GM23338 (cell line): ENCODE results near the gene TSNAX. TPM values are rescaled to one million over a fixed set of nuclear protein-coding genes. Genes with fewer than 3 reads are reported as not detected.

Experiments used
- ATAC-seq: fragments of 200-7000 bp; cut with Tn5 transposase; 3 replicates; pipeline ENCODE4 v1.9.1; 2020
- DNase-seq: peaks from one replicate; pipeline ENCODE4 v3.0.0-alpha.2; 2015; ENCODE audit warnings: low spot score
- H2AFZ ChIP-seq: fragments of 200-600 bp; sonication (generic); 2 replicates; pipeline ENCODE4 v1.8.0; 2016; ENCODE audit warnings: antibody characterized with exemption, mild to moderate bottlenecking, moderate library complexity
- H3F3A ChIP-seq: fragments of 200-600 bp; sonication (generic); replicated peaks from 2 replicates; pipeline ENCODE4 v1.8.0; 2017; ENCODE audit warnings: antibody characterized with exemption, mixed run types, low read depth
- H3K27ac ChIP-seq: fragments of 200-600 bp; sonication (generic); 2 replicates; pipeline ENCODE4 v1.6.1; 2016; ENCODE audit warnings: low read depth
- H3K27me3 ChIP-seq: fragments of 200-600 bp; sonication (generic); 2 replicates; pipeline ENCODE4 v1.8.0; 2016; ENCODE audit warnings: mild to moderate bottlenecking, mixed run types, moderate library complexity; ENCODE audit not compliant: insufficient read depth
- H3K36me3 ChIP-seq: fragments of 200-600 bp; sonication (generic); 2 replicates; pipeline ENCODE4 v1.8.0; 2016; ENCODE audit warnings: mild to moderate bottlenecking; ENCODE audit not compliant: insufficient read depth
- H3K4me1 ChIP-seq: fragments of 200-600 bp; sonication (generic); 2 replicates; pipeline ENCODE4 v1.8.0; 2016; ENCODE audit warnings: mild to moderate bottlenecking, moderate library complexity; ENCODE audit not compliant: insufficient read depth
- H3K4me2 ChIP-seq: fragments of 200-600 bp; sonication (generic); 2 replicates; pipeline ENCODE4 v1.7.1; 2017; ENCODE audit warnings: mixed run types
- H3K4me3 ChIP-seq: fragments of 200-600 bp; sonication (generic); 2 replicates; pipeline ENCODE4 v1.6.1; 2016; ENCODE audit warnings: mixed run types
- H3K79me2 ChIP-seq: fragments of 200-600 bp; sonication (generic); replicated peaks from 2 replicates; pipeline ENCODE4 v1.8.0; 2017; ENCODE audit warnings: mild to moderate bottlenecking; ENCODE audit not compliant: insufficient read depth
- H3K9me2 ChIP-seq: fragments of 200-600 bp; sonication (generic); 2 replicates; pipeline ENCODE4 v1.8.0; 2017; ENCODE audit not compliant: insufficient read depth
- H4K20me1 ChIP-seq: fragments of 200-600 bp; sonication (generic); replicated peaks from 2 replicates; pipeline ENCODE4 v1.8.0; 2017; ENCODE audit warnings: mild to moderate bottlenecking; ENCODE audit not compliant: insufficient read depth
- H3K27ac Mint-ChIP-seq: 2 replicates; pipeline ENCODE4 v1.8.0; 2020; ENCODE audit warnings: inconsistent platforms, mild to moderate bottlenecking, moderate library complexity, mixed read lengths
- H3K27me3 Mint-ChIP-seq: 3 replicates; pipeline ENCODE4 v1.8.0; 2022; ENCODE audit warnings: low read depth, mild to moderate bottlenecking, moderate library complexity, mixed read lengths, inconsistent platforms; ENCODE audit not compliant: insufficient read depth, poor library complexity
- H3K36me3 Mint-ChIP-seq: 3 replicates; pipeline ENCODE4 v1.8.0; 2021; ENCODE audit warnings: low read depth, mild to moderate bottlenecking, inconsistent platforms, moderate library complexity, mixed read lengths
- H3K4me1 Mint-ChIP-seq: 3 replicates; pipeline ENCODE4 v1.8.0; 2020; ENCODE audit warnings: mild to moderate bottlenecking, inconsistent platforms, mixed read lengths
- H3K4me3 Mint-ChIP-seq: 3 replicates; pipeline ENCODE4 v1.8.0; 2021; ENCODE audit warnings: moderate library complexity, mild to moderate bottlenecking, inconsistent platforms, mixed read lengths
- H3K9me3 Mint-ChIP-seq: 3 replicates; pipeline ENCODE4 v1.8.0; 2020; ENCODE audit warnings: moderate library complexity, mild to moderate bottlenecking, inconsistent platforms, mixed read lengths
- CREB1 ChIP-seq: fragments of 250-450 bp; sonication (Bioruptor Pico); IDR thresholded peaks from 2 replicates; pipeline ENCODE4 v1.5.0; 2020; ENCODE audit warnings: low read depth, mild to moderate bottlenecking, moderate library complexity
- CTCF ChIP-seq, 2 experiments: fragments of 200-600 bp in 1 of 2; sonication (generic) in 1 of 2; conservative IDR thresholded peaks; 2 replicates each; pipeline versions ENCODE4 v1.5.1 to v1.6.1; 2016 to 2017; ENCODE audit warnings: antibody characterized with exemption in 2 of 2, low read depth in 2 of 2, mild to moderate bottlenecking in 2 of 2, moderate library complexity in 1 of 2
- ETS1 ChIP-seq: IDR thresholded peaks from 2 replicates; pipeline ENCODE4 v1.6.1; 2016; ENCODE audit warnings: antibody characterized with exemption
- EZH2 ChIP-seq: fragments of 200-600 bp; sonication (generic); IDR thresholded peaks from one replicate; pipeline ENCODE4 v1.8.0; 2017; ENCODE audit warnings: antibody characterized with exemption, mild to moderate bottlenecking, low read depth; ENCODE audit not compliant: unreplicated experiment
- EZH2phosphoT487 ChIP-seq: fragments of 200-600 bp; sonication (generic); IDR thresholded peaks from one replicate; pipeline ENCODE4 v1.8.1; 2018; ENCODE audit warnings: antibody characterized with exemption; ENCODE audit not compliant: unreplicated experiment
- JUNB ChIP-seq: IDR thresholded peaks from one replicate; pipeline ENCODE4 v1.6.1; 2016; ENCODE audit warnings: antibody characterized with exemption; ENCODE audit not compliant: unreplicated experiment
- NANOG ChIP-seq: IDR thresholded peaks from 2 replicates; pipeline ENCODE4 v1.6.1; 2016; ENCODE audit warnings: antibody characterized with exemption, borderline replicate concordance
- POLR2AphosphoS5 ChIP-seq: IDR thresholded peaks from 2 replicates; pipeline ENCODE4 v1.6.1; 2016; ENCODE audit warnings: antibody characterized with exemption, low read depth
- REST ChIP-seq: IDR thresholded peaks from one replicate; pipeline ENCODE4 v1.6.1; 2018; ENCODE audit warnings: antibody characterized with exemption; ENCODE audit not compliant: unreplicated experiment
- STAT1 ChIP-seq: IDR thresholded peaks from one replicate; pipeline ENCODE4 v1.6.1; 2016; ENCODE audit warnings: antibody characterized with exemption; ENCODE audit not compliant: unreplicated experiment
- polyA plus RNA-seq: library from polyadenylated mRNA; unstranded; fragments of >200 nt; fragmentation: Nextera tagmentation; extraction: Ambion mirVana; gene quantifications from 2 replicates; pipeline ENCODE4 v1.2.1, GENCODE V29; 2016
- total RNA-seq: library from RNA; depleted of rRNA; stranded (reverse); fragments of >200 nt; shearing (Covaris generic); gene quantifications from 2 replicates; pipeline ENCODE4 v1.2.3, GENCODE V29; 2014

The TSNAX gene
- total and polyA plus RNA-seq, 2 experiments from 2014 or later, result 31.5 to 31.7 TPM

GRCh38 chr1:231522931-231523642 is 5.4 kb upstream of the TSNAX start:
- no peak overlapping the region for H3K27ac ChIP-seq
- Mint-ChIP-seq H3K9me3 (no peaks in the 10 kb centered on the region; the same call in 2 of the 3 replicates), H3K4me3 (no peak overlapping the region), H3K36me3 (no peaks in the 10 kb centered on the region), H3K4me1 (peaks cover 30% of the 10 kb centered on the region), H3K27ac (no peak overlapping the region), H3K27me3 (no peaks in the 10 kb centered on the region)
- H3K4me1 ChIP-seq, result peaks cover 12% of the 10 kb centered on the region
- no peak overlapping the region for H2AFZ ChIP-seq
- no peak overlapping the region for H3K4me2 ChIP-seq
- no peaks in the 10 kb centered on the region for H3K36me3 ChIP-seq
- no peak for ATAC-seq
- DNase-seq, result no peak
- H3K27me3 ChIP-seq, result no peaks in the 10 kb centered on the region
- H4K20me1 ChIP-seq, result no peaks in the 10 kb centered on the region
- no peaks in the 10 kb centered on the region for H3K79me2 ChIP-seq
- no peak overlapping the region for H3K4me3 ChIP-seq
- no peaks in the 10 kb centered on the region for H3K9me2 ChIP-seq
- TF ChIP-seq CTCF (conservative IDR thresholded peaks at IDR 0.05; ENCODE audit: low read depth in 2 of 2), result no peak
- no peaks in the 10 kb centered on the region for H3F3A ChIP-seq

GRCh38 chr1:231523816-231524215 is 4.7 kb upstream of the TSNAX start:
- no peaks in the 10 kb centered on the region for H4K20me1 ChIP-seq
- ATAC-seq (no peak), DNase-seq (no peak)
- H3K27ac ChIP-seq, result no peak overlapping the region
- H3K27me3 ChIP-seq, result no peaks in the 10 kb centered on the region
- no peaks in the 10 kb centered on the region for H3K9me2 ChIP-seq
- Mint-ChIP-seq H3K4me1 (peaks cover 29% of the 10 kb centered on the region), H3K4me3 (no peak overlapping the region), H3K36me3 (peaks cover 2% of the 10 kb centered on the region; the same call in 1 of the 3 replicates), H3K27ac (no peak overlapping the region), H3K9me3 (no peaks in the 10 kb centered on the region; the same call in 2 of the 3 replicates), H3K27me3 (no peaks in the 10 kb centered on the region)
- H3K4me2 ChIP-seq, result no peak overlapping the region
- H3K79me2 ChIP-seq, result peaks cover under 1% of the 10 kb centered on the region
- H2AFZ ChIP-seq, result no peak overlapping the region
- peaks cover 1% of the 10 kb centered on the region; the same call in 1 of the 2 replicates for H3F3A ChIP-seq
- H3K36me3 ChIP-seq, result no peaks in the 10 kb centered on the region
- H3K4me1 ChIP-seq, result peaks cover 12% of the 10 kb centered on the region
- no peak overlapping the region for H3K4me3 ChIP-seq
- TF ChIP-seq ETS1 (no peak), NANOG (no peak), EZH2phosphoT487 (no peak), POLR2AphosphoS5 (no peak), CREB1 (CRISPR knock-in tag) (no peak), JUNB (no peak), STAT1 (no peak), EZH2 (no peak), REST (no peak)
